DMS 273 treated with DMSO at 0.1 percent for 48 hours (cell line): ENCODE data around the gene PHF11.

Source experiments
- DNase-seq: peaks from one replicate; lab custom pipeline; 2025; lab: John Stamatoyannopoulos, UW

Gene PHF11

GRCh38 chr13:49498206-49498605, 2.5 kb downstream of the PHF11 start:
- DNase-seq: no peak

DNA sequence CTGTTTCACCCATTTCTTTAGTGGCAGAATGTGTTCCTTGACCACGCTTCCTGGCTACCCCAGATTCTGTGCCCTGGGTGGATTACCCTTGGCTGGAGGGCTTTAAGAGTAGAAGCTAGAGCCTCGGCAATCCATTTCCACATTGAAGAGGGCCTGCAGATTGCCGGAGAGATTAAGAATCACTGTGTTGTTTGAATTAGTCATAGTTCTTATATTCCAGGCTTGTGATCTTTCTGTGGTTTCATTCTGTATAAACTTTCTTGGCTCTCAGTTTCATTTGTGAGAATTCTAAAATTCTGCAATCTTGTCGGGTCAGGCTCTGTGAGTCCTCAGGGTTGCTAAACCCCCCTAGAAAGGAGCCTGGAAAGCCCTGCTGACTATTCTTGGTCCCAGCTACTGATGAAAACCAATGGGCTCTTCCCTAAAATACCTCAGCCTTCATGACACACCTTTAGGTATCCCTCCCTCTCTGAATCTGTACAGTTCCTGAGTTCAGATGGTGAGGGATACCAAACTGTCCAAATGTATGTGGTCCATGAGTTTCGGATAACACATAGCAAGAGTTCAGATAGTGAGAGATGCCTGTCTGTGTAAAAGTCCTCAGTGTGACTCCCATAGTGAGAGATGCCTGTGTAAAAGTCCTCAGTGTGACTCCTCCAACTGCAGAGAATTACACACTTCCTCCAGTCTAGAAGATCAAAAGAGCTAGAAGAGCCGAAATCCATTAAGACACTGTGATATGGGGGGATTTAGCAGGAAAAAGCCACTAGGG, 4.3 kb downstream of the PHF11 start:
- DNase-seq: no peak

- no peak for DNase-seq
Measured at GRCh38 chr13:49502954-49503353, 7.2 kb downstream of the PHF11 start.

GRCh38 chr13:49503951-49504350, 8.2 kb downstream of the PHF11 start:
- no peak for DNase-seq

GRCh38 chr13:49512578-49512977, 16.8 kb downstream of the PHF11 start:
- no peak for DNase-seq

DNA sequence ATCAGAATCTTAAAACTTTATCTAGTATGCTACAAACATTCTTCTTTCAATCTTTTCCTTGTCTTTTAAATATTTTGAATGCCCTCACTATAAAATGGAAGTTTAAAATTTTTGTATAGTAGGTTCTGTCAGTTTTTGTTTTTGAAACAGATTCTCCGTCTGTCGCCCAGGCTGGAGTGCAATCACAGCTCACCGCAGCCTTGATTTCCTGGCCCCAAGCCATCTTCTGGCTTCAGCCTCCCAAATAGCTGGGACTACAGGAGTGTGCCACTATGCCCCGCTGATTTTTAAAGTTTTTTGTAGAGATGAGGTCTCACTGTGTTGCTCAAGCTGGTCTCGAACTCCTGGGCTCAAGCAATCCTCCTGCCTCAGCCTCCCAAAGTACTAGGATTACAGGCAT, 20.7 kb downstream of the PHF11 start:
- no peak for DNase-seq

DNA sequence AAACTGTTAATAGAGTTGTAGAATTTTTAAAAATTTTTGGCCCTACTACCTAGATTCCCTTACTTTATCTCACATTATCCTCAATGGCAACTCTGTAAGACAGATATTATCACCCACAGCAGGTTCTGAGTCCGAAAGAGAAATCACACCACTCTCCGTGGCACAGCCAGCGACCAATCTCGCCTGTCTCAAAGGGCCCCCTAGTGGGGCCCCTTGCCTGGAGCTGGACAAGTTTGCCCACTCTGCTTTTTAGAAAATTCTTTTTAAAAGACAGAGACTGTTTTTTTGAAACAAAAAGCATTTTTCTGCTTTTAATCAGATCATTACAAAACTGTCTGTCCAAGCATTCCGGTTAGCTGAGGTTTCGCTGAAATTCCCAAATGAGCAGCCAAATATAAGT, 21.7 kb downstream of the PHF11 start:
- no peak for DNase-seq

DNA sequence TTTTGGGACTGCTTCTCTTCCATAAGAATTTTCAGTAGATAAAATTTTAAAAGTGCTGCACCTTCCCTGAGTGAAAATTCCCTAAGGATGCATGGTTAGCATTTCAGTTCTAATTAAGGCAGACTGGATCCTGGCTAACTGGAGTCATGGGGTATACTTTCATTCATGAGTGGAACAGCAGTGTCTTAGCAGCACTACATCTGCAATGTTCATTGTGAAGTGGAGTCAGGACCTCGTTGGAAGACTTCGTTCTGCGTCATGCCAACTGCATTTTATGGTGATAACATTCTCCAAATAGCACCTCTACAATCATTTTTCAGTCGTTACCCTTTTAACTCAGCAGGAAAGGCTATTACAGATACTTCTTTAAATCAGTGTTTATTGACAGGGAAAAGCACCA, 25.5 kb downstream of the PHF11 start:
- no peak for DNase-seq

DNA sequence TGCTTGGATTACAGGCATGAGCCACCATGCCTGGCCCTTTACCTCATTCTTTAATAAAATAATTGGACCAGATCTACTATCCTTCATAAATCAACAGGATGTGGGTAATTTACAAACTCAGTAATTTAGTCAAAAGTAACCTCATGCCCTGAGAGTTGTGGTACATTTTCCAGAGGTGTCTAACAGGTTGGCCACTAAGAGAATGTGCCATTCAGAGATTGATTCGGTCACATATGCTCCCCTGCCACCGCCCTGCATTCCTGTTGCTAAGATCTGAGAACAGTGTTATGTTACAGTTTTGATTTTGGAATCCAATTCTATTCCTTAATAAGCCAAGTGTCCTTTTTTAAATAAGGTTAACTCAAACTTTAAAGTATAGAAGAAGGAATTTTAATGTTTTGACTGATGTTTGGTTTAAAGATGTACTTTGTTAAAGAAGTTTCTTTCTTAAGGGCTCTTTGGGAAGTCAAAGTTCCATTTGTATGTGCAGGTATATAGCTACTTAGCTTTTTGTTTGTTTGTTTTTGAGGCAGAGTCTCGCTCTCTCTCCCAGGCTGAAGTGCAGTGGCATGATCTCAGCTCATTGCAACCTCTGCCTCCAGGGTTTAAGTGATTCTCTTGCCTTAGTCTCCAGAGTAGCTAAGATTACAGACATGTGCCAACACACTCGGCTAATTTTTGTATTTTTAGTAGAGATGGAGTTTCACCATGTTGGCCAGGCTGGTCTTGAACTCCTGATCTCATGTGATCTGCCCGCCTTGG, 29.2 kb downstream of the PHF11 start:
- no peak for DNase-seq

- no peak for DNase-seq
Measured at GRCh38 chr13:49527123-49527522, 31.4 kb downstream of the PHF11 start.

DNA sequence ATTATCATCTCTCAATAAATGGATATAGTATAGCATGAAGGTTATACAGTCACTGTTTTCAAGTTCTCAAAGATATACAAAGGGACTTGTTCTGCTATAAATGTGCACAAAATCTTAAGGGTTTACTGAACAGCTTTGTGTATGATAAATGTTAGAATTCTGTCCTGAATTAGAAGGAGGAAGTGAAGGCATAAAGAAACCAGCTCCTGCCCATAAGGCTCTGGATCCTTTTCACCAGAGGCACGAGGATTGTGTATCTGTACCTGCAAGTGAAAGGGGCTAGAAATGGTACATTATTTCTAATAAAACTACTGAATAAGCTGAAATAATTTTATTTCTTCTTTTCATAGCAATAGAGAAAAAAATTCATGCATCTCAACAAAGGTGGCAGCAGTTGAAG, 32.4 kb downstream of the PHF11 start:
- no peak for DNase-seq

DNA sequence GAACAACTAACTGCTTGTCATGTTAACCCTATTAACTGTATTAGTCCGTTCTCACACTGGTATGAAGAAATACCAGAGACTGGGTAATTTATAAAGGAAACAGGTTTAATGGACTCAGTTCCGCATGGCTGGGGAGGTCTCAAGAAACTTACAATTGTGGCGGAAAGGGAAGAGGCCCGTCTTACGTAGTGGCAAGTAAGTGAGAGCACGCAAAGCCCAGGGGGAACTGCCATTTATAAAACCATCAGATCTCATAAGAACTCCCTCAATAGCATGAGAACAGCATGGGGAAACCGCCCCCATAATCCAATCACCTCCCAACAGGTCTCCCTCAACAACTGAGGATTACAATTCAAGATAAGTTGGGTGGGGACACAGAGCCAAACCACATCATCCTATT, 34.7 kb downstream of the PHF11 start:
- DNase-seq: no peak

DNA sequence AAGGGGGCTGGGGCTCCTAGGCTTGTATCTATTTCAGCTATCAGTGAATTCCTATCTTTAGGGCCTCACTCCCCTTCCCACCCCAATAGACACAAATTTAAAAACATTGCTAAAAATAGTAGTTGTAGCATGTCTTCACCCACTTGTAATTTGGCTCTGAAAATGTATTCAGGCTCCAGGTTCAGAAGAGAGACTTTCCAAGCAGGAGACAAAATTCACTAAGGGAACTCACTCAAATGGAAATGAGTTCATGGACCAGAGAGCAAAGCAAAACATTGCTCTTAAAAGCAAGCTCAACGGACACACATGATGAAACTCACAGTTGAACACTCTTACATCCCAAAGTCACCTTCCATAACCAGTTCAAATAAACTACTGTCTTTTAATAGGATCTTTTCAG, 36.8 kb downstream of the PHF11 start:
- no peak for DNase-seq

DNA sequence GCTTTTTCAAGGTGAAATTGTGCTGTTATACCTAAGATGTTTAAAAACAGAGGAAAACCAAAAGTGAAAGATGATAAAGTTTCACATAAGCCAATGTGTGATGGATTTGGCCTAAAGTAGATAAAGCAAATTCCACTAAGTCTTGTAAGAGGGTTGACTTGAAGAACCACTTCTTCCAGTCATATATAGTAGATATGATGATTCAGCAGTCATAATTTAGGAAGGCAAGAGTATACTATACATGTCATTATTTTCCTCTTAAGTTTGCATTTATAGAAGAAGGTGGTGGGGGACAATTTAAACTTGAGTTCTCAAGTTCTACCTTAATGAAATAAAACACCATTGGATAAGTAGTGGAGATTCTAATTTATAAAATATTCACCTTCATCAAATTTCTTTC, 37.3 kb downstream of the PHF11 start:
- DNase-seq: no peak

- DNase-seq: no peak
Measured at GRCh38 chr13:49533591-49534269, 38.0 kb downstream of the PHF11 start.

- no peak for DNase-seq
Measured at GRCh38 chr13:49536144-49536873, 40.6 kb downstream of the PHF11 start.

DNA sequence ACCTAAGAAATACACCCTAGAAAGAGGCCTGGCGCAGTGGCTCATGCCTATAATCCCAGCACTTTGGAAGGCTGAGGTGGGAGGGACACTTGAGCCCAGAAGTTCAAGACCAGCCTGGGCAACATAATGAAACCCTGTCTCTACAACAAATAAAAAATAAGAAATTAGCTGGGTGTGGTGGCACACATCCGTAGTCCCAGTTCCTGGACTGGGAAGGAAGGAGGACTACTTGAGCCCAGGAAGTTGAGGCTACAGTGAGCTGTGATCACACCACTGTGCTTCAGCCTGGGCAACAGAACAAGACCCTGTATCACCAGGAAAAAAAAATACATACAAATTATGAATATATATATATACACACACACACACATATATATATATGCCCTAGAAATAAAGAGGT, 42.7 kb downstream of the PHF11 start:
- DNase-seq: no peak

DNA sequence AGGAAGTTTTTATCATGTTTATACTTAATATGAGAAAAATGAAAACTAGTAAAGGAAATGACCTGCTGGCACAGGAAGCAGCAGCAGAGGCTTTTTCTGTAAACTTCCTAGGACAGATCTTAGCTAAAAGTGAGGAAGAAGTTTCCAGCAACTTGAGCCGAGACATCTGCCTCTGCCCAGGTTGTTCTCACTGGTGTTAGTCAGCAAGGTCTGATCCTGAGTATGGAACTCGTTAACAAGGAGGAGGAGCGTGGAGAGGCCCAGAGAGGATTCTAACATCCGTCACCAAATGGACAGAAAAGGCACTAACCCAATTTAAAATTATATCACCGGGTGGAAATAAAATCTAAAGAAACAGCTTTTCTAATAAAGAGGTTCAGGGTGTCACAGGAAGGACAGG, 43.6 kb downstream of the PHF11 start:
- DNase-seq: no peak

GRCh38 chr13:49539746-49540145, 44.0 kb downstream of the PHF11 start:
- no peak for DNase-seq

DNA sequence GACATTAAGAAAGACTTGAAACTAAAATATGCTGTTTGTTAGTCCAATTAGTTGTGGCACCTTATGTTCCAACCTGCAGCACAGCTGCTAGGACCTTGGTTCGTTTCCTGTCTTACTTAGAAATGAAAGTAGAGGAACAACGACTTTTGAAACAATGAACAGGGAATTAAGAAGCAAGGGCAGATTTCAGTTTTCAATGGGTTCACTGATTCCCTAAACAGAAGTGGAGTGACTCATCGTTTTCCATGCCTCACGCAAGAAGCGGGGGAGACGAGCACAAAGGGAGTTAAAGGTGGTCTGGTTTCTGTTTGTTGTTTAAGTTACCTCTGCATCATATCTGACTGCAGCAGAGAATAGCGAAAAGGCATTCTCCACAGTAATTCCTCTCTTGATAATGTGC, 44.8 kb downstream of the PHF11 start:
- DNase-seq: no peak

GRCh38 chr13:49543656-49544055, 47.9 kb downstream of the PHF11 start:
- no peak for DNase-seq

DNA sequence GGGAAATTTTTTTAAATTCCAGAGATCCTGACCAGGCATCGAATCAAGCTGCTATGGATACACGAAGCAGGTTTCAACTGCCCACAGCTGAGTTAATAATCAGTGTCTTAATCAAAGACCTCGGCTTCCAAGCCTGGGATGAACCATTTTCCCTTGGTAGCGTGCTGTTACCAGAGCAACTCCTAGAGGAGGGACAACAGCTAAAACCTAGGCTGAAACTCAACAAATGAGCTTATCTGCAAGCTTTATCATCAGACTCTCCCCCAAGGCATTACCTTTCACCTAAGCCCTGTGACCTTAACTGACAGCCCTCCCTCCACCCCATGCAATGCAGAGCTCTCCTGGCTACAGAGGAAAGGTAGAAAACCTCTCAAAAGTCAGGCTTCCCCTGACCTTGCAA, 49.9 kb downstream of the PHF11 start:
- DNase-seq: no peak
